Spleen (tissue), 11 donors: ENCODE results near the gene HMCN1. TPM values are rescaled to one million over a fixed set of nuclear protein-coding genes. Genes with fewer than 3 reads are reported as not detected.

Experiments used
- DNase-seq: peaks from one replicate; pipeline ENCODE4 v3.0.0-alpha.2; 2020
- H3K27ac ChIP-seq, 8 donors: fragments of 200-600 bp; sonication (generic) in 7 of 8; 1 replicate in 4 of 8; 2 replicates in 4 of 8; pipeline versions ENCODE4 v1.5.0 to v1.8.0; 2016 to 2021; ENCODE audit warnings: inconsistent platforms in 4 of 8, mild to moderate bottlenecking in 4 of 8, moderate library complexity in 1 of 8
- H3K27me3 ChIP-seq, 7 donors: fragments of 200-600 bp; sonication (generic) in 6 of 7; replicated peaks in 1 of 7; 1 replicate in 4 of 7; 2 replicates in 3 of 7; pipeline versions ENCODE4 v1.5.0 to v1.8.0; 2016 to 2021; ENCODE audit warnings: inconsistent platforms in 3 of 7, mild to moderate bottlenecking in 1 of 7
- H3K36me3 ChIP-seq, 6 donors: fragments of 200-600 bp; sonication (generic) in 5 of 6; 1 replicate in 4 of 6; 2 replicates in 2 of 6; pipeline versions ENCODE4 v1.5.0 to v1.8.0; 2016 to 2021; ENCODE audit warnings: inconsistent platforms in 2 of 6
- H3K4me1 ChIP-seq, 6 donors: fragments of 200-600 bp; sonication (generic) in 5 of 6; 1 replicate in 3 of 6; 2 replicates in 3 of 6; pipeline versions ENCODE4 v1.5.0 to v1.8.0; 2016 to 2021; ENCODE audit warnings: inconsistent platforms in 3 of 6
- H3K4me3 ChIP-seq, 8 donors: fragments of 200-600 bp; sonication (generic) in 7 of 8; 1 replicate in 4 of 8; 2 replicates in 4 of 8; pipeline versions ENCODE4 v1.5.0 to v1.8.0; 2016 to 2021; ENCODE audit warnings: inconsistent platforms in 4 of 8, mild to moderate bottlenecking in 4 of 8, moderate library complexity in 2 of 8
- H3K9me3 ChIP-seq, 8 donors: fragments of 200-600 bp; sonication (generic) in 7 of 8; 1 replicate in 4 of 8; 2 replicates in 4 of 8; pipeline versions ENCODE4 v1.5.0 to v1.8.0; 2016 to 2021; ENCODE audit warnings: inconsistent platforms in 4 of 8
- CTCF ChIP-seq, 11 experiments: fragments of 200-600 bp in 7 of 11; fragments of 450-650 bp in 4 of 11; sonication (generic) in 4 of 11; IDR thresholded peaks in 8 of 11; conservative IDR thresholded peaks in 3 of 11; 1 replicate in 7 of 11; 2 replicates in 4 of 11; pipeline versions ENCODE4 v1.4.0 to v1.8.0; 2016 to 2021; ENCODE audit warnings: antibody characterized with exemption in 11 of 11, inconsistent platforms in 4 of 11, mild to moderate bottlenecking in 1 of 11
- POLR2A ChIP-seq, 3 donors: fragments of 450-650 bp; IDR thresholded peaks; one replicate each; pipeline ENCODE4 v1.5.1; 2017; ENCODE audit warnings: antibody characterized with exemption in 3 of 3, mild to moderate bottlenecking in 1 of 3
- POLR2AphosphoS5 ChIP-seq, 3 donors: sonication (generic); formaldehyde crosslinking; IDR thresholded peaks; one replicate each; pipeline ENCODE4 v1.5.1; 2017; ENCODE audit warnings: antibody characterized with exemption in 3 of 3
- WGBS, 5 donors: extraction: QIAGEN DNeasy Blood & Tissue Kit in 3 of 5; methylation state at CpG; one replicate each; pipeline versions ENCODE4 v1.1.5 to v1.1.7; 2013 to 2018; 5-methylcytosine and 5-hydroxymethylcytosine counted together
- intact Hi-C: fragments of 100-400 bp; cut with DNase I; formaldehyde crosslinking; loops from one replicate; pipeline ENCODE4 v1.15.0; 2023; ENCODE audit warnings: low total_unique reads
- polyA plus RNA-seq, 3 donors: library from polyadenylated mRNA; stranded (reverse); fragments of 200-250 nt; gene quantifications; one replicate each; pipeline ENCODE4 v1.2.1, GENCODE V29; 2013
- total RNA-seq, 7 donors: library from RNA; depleted of rRNA in 3 of 7; stranded (reverse); fragments of >200 nt in 3 of 7; fragmentation: NEBNext Ultra II Directional in 4 of 7; extraction: Animal tissue kit (Norgen Biotek cat#: 25700) in 4 of 7; gene quantifications; one replicate each; pipeline versions ENCODE4 v1.1.0 to v1.2.1, GENCODE V29; 2016 to 2021
- donor health status: healthy with polysubstance abuse.
- donor health status: DM: no; HTN: no; CAD: no; lungs with moderate emphysema.
- donor health status: DM: no; HTN: no; CAD: no.
- donor health status: Bipolar disorder and iron deficiency.
- donor health status: healthy.
- donor health status: DM: no; HTN: no; CAD: no.
- donor health status: DM: yes; HTN: yes; CAD: no.

HMCN1 gene
- total and polyA plus RNA-seq, 10 donors = 1.2 to 28.8 (median 19.9) TPM

GRCh38 chr1:186225096-186225495 is 490.9 kb downstream of the HMCN1 start:
- Histone ChIP-seq H3K4me3 (no peak overlapping the region), H3K9me3 (no peaks in the 10 kb centered on the region), H3K27me3 (no peaks in the 10 kb centered on the region), H3K27ac (no peak overlapping the region), H3K36me3 (no peaks in the 10 kb centered on the region), H3K4me1 (no peaks in the 10 kb centered on the region)
- TF ChIP-seq POLR2AphosphoS5 (IDR thresholded peaks at IDR 0.05) (no peak), POLR2A (IDR thresholded peaks at IDR 0.05) (no peak), CTCF (IDR thresholded peaks at IDR 0.05 in 8 of 11, conservative IDR thresholded peaks at IDR 0.05 in 3 of 11) (no peak)
- WGBS, 5 donors = 8 to 24% (median 14%) methylated on average over 1 of the region's 1 CpG
- intact Hi-C loops = no loop called here
- DNase-seq = no peak

GRCh38 chr1:186228749-186229148 is 494.6 kb downstream of the HMCN1 start:
- TF ChIP-seq CTCF (IDR thresholded peaks at IDR 0.05 in 8 of 11, conservative IDR thresholded peaks at IDR 0.05 in 3 of 11) = no peak
- no peak for TF ChIP-seq POLR2AphosphoS5 (IDR thresholded peaks at IDR 0.05)
- TF ChIP-seq POLR2A (IDR thresholded peaks at IDR 0.05) = no peak
- H3K36me3 ChIP-seq = no peaks in the 10 kb centered on the region
- 92 to 97% (median 94%) methylated on average over 6 of the region's 6 CpGs for WGBS, 5 donors
- no peaks in the 10 kb centered on the region for H3K4me1 ChIP-seq
- no peaks in the 10 kb centered on the region for H3K27me3 ChIP-seq
- H3K9me3 ChIP-seq = no peaks in the 10 kb centered on the region
- no peak overlapping the region for H3K27ac ChIP-seq
- no peak overlapping the region for H3K4me3 ChIP-seq
- no peak for DNase-seq
- intact Hi-C loops = no loop called here

DNA sequence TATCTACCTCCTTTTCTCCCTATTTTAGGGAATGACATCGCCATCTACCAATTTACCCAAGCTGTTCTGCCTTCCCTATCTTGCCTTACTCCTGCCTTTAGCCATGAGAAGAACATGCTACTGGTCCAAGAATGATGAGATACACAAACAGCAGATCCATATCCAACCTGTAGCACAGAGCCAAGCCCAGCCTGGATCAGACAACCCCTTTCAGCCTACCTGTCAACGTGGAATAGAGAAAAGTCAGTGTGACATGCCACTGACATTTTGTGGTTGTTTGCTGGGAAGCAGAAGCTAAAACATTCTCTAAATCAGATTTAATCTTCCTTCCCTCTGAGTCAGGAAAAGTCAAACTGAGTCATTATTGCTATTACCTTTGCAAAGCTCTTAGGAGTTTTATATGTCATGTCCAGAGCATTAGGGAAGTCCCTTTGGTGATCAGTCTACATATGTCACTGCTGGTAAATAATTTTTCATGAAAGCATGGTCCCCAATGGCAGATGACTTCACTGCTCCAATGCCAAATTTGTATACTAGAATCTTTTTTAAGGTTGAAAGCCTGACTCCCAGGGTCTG is 497.8 kb downstream of the HMCN1 start:
- H3K4me3 ChIP-seq = no peak overlapping the region
- H3K9me3 ChIP-seq = no peaks in the 10 kb centered on the region
- no peaks in the 10 kb centered on the region for H3K4me1 ChIP-seq
- intact Hi-C loops = no loop called here
- DNase-seq = no peak
- 78 to 90% (median 84%) methylated on average over 2 of the region's 2 CpGs for WGBS, 5 donors
- H3K36me3 ChIP-seq = no peaks in the 10 kb centered on the region
- TF ChIP-seq POLR2AphosphoS5 (IDR thresholded peaks at IDR 0.05) = no peak
- TF ChIP-seq POLR2A (IDR thresholded peaks at IDR 0.05) = no peak
- no peak for TF ChIP-seq CTCF (IDR thresholded peaks at IDR 0.05 in 8 of 11, conservative IDR thresholded peaks at IDR 0.05 in 3 of 11)
- H3K27ac ChIP-seq = no peak overlapping the region
- no peaks in the 10 kb centered on the region for H3K27me3 ChIP-seq

DNA sequence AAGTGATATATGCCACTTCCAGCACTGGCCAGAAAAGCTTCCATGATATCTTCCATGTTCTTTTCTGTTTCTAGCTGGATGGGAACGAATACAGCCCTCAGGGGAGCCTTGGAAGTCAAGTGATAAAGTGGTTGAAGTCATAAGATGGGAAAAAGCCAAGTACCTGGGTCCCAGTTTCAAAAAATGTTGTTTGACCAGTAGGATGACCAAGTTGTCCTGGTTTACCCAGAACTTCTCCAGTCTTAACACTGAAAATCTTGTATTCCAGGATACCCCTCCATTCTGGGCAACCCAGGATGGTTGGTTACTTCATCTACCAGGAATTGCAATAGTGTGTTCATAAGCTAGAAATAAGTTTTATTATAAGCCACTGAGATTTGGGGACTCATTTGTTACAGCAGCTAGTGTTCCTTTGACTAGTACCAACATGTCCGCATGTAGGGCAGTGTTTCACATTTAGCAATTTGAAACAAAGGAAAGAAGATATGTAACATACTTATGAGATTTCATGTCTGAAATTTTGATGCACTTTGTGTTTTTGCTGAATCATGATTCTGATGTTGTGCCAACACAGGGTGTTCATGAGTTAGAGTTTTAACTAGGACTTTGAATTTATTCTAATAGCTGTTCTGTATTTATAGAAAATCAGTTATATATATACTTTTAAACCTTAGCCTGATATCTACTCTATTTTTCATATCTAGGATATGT is 500.9 kb downstream of the HMCN1 start:
- DNase-seq = no peak
- no peak overlapping the region for H3K4me3 ChIP-seq
- 38 to 61% (median 45%) methylated on average over 2 of the region's 2 CpGs for WGBS, 5 donors
- no peak overlapping the region for H3K27ac ChIP-seq
- intact Hi-C loops = no loop called here
- H3K4me1 ChIP-seq = no peaks in the 10 kb centered on the region
- H3K36me3 ChIP-seq = no peaks in the 10 kb centered on the region
- TF ChIP-seq POLR2A (IDR thresholded peaks at IDR 0.05) = no peak
- no peak for TF ChIP-seq POLR2AphosphoS5 (IDR thresholded peaks at IDR 0.05)
- TF ChIP-seq CTCF (IDR thresholded peaks at IDR 0.05 in 8 of 11, conservative IDR thresholded peaks at IDR 0.05 in 3 of 11) = no peak
- H3K9me3 ChIP-seq = no peaks in the 10 kb centered on the region
- H3K27me3 ChIP-seq = no peaks in the 10 kb centered on the region
